Effector memory CD8-positive, alpha-beta T cell (primary cell): ENCODE measurements around the gene WWOX.

Experiments
- ATAC-seq: fragments of 150-1000 bp; cut with Tn5 transposase; replicated peaks from 2 replicates; pipeline ENCODE4 v1.10.0; 2021; ENCODE audit warnings: mild to moderate bottlenecking, moderate library complexity
- DNase-seq, 3 experiments: peaks; one replicate each; pipeline ENCODE4 v3.0.0; 2021
- H3K27ac Mint-ChIP-seq, 2 donors: one replicate each; pipeline ENCODE4 v1.8.0; 2022; ENCODE audit warnings: mild to moderate bottlenecking in 2 of 2, mixed read lengths in 2 of 2, moderate library complexity in 2 of 2
- H3K27me3 Mint-ChIP-seq, 2 donors: one replicate each; pipeline ENCODE4 v1.8.0; 2022; ENCODE audit warnings: mixed read lengths in 2 of 2
- H3K36me3 Mint-ChIP-seq: one replicate; pipeline ENCODE4 v1.8.0; 2022; ENCODE audit warnings: mild to moderate bottlenecking, moderate library complexity, mixed read lengths; ENCODE audit not compliant: insufficient read depth
- H3K4me1 Mint-ChIP-seq, 2 donors: one replicate each; pipeline ENCODE4 v1.8.0; 2022; ENCODE audit warnings: low read depth in 2 of 2, mixed read lengths in 2 of 2
- H3K4me3 Mint-ChIP-seq, 2 donors: one replicate each; pipeline ENCODE4 v1.8.0; 2022; ENCODE audit warnings: mild to moderate bottlenecking in 2 of 2, mixed read lengths in 2 of 2, moderate library complexity in 2 of 2
- H3K9me3 Mint-ChIP-seq, 2 donors: one replicate each; pipeline ENCODE4 v1.8.0; 2022; ENCODE audit warnings: mixed read lengths in 2 of 2

Gene WWOX

DNA sequence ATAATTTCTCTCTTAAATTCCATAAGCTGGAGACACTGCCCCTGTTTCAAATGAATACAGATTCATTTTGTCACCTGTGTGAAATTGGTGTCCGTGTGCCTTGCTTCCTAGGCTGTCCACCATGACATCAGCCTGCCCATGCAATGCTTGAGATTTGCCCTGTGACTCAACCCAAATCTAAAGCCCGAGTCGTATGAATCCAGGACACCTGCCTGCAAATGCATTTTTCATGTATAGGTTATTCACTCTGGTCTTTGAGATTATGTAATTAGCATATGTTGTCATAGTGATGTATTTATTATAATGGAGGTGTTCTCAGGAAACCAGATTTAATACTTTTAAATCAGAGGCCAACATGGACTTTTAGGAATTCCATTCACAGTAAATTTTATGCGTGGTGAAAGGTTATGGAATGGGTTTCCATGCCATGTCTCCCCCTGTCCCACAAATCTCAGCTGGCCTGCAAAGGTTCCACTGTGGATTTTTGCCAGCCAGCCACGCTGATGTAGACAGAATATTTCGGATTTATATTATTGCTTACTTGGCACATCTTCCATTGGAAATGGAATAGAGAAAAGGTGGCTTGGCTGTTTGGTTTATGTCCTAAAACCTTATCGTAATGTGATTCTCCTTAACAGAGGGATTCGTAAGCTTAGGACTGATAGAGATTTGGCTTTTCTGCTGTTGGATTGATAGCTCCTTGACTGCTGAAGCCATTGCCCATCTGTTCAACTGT is 551.1 kb downstream of the WWOX start:
- Mint-ChIP-seq H3K36me3 (no peaks in the 10 kb centered on the region), H3K4me3 (no peak overlapping the region), H3K27ac (no peak overlapping the region), H3K9me3 (no peaks in the 10 kb centered on the region), H3K4me1 (no peaks in the 10 kb centered on the region), H3K27me3 (no peaks in the 10 kb centered on the region)
- ATAC-seq (no peak), DNase-seq (no peak)

DNA sequence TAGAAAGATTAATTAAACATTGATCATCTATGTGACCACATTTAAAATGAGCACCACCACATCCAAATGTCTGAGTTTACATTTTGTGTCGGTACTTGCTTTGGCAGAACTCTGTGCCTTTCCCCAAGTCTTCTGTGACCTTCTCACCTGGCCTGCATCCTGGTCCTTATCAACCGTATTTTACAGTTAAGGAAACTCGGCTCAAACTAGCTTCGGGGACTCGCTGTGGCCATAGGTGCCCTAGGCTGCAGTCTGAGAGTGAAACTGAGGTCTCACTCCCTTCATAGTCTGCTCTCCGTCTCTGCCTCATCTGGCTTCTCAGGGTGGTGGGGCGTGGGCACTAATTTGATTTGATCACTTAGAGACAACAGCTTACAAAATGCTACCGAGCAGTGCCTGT is 555.5 kb downstream of the WWOX start:
- no peak for ATAC-seq
- H3K36me3 Mint-ChIP-seq: no peaks in the 10 kb centered on the region
- no peak for DNase-seq
- H3K4me3 Mint-ChIP-seq: no peak overlapping the region
- H3K27ac Mint-ChIP-seq: no peak overlapping the region
- no peaks in the 10 kb centered on the region for H3K27me3 Mint-ChIP-seq
- no peaks in the 10 kb centered on the region for H3K9me3 Mint-ChIP-seq
- peaks cover 0 to 3% of the 10 kb centered on the region in 2 donors for H3K4me1 Mint-ChIP-seq

DNA sequence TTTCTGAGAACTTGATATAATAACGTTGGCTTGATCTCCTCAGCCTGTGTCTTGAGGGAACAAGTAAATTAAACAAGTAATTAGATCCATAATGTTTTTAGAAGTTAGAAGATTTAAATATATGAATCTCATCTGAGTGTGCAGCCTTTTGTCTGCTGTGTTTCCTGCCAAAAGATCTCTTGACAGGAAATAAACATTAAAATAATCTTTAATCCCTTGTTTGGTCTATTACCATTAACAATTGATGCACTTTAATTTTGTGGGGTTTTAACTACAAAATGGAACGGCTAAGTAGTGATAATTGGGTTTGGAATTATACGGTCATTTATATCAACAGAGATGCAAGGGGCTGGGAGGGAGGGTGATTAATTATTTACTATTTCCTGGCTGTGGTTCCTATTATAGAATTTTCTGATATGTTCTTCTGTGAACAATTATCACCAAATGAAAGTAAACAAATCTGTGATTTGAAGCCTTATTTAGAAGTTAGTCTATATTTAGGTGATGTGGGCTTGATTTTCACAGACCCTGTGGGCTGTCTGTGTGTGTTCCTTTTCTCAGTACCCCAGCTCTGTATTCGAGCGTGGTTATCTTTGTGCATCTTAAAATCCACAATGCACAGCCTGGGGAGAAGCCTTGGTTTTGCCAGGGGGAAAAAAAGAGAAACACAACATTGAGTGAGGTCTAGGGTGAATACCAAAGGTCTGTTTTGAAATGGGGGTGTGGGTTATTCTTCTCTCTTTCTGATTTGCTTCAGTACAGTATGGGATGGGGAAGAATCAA is 556.1 kb downstream of the WWOX start:
- Mint-ChIP-seq H3K4me3 (no peak overlapping the region), H3K27ac (no peak overlapping the region), H3K9me3 (no peaks in the 10 kb centered on the region), H3K4me1 (peaks cover 0 to 3% of the 10 kb centered on the region in 2 donors), H3K27me3 (no peaks in the 10 kb centered on the region), H3K36me3 (no peaks in the 10 kb centered on the region)
- no peak for DNase-seq
- no peak for ATAC-seq

DNA sequence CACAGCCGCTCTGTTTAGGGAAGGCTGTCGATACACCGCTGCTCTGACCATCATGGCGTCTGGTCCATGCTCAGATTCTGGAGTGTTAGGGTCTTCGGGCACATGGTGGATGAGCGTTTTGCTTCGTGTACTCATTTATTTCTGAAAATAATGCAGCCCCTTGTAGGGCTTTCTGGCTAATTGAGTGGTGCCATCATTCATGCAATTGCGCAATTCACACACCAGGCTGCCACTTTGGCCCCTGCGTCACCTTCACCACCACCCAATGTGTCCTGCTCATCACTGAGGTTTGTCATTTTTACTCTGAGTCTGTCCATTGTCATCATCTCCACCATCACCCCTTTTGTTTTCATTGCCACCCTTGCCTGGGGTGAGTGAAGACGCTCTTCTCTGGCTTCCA is 557.4 kb downstream of the WWOX start:
- no peak overlapping the region for H3K27ac Mint-ChIP-seq
- H3K9me3 Mint-ChIP-seq: no peaks in the 10 kb centered on the region
- H3K4me3 Mint-ChIP-seq: no peak overlapping the region
- ATAC-seq (no peak), DNase-seq (no peak)
- peaks cover 0 to 3% of the 10 kb centered on the region in 2 donors for H3K4me1 Mint-ChIP-seq
- no peaks in the 10 kb centered on the region for H3K36me3 Mint-ChIP-seq
- H3K27me3 Mint-ChIP-seq: no peaks in the 10 kb centered on the region

DNA sequence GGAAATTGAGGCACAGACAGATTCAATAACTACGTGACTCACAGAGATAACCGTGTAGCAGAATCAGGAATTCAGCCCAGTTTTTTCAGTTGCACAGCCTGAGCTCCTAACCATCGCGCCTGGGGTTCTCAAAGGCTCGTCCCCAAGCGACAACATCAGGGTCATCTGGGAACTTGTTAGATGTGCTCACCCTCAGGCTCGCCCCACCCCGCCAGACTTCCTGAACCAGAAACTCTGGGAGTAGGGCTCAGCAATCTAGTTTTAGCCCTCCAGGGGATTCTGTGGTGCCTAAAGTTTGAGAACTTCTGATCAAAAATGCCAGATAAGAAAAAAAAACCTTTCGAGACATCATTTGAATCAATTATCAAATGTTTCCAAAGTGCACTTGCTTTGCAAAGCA is 559.8 kb downstream of the WWOX start:
- H3K9me3 Mint-ChIP-seq: no peaks in the 10 kb centered on the region
- ATAC-seq (no peak), DNase-seq (no peak)
- H3K4me3 Mint-ChIP-seq: no peak overlapping the region
- H3K27me3 Mint-ChIP-seq: no peaks in the 10 kb centered on the region
- no peaks in the 10 kb centered on the region for H3K36me3 Mint-ChIP-seq
- peaks cover 0 to 3% of the 10 kb centered on the region in 2 donors for H3K4me1 Mint-ChIP-seq
- H3K27ac Mint-ChIP-seq: no peak overlapping the region

DNA sequence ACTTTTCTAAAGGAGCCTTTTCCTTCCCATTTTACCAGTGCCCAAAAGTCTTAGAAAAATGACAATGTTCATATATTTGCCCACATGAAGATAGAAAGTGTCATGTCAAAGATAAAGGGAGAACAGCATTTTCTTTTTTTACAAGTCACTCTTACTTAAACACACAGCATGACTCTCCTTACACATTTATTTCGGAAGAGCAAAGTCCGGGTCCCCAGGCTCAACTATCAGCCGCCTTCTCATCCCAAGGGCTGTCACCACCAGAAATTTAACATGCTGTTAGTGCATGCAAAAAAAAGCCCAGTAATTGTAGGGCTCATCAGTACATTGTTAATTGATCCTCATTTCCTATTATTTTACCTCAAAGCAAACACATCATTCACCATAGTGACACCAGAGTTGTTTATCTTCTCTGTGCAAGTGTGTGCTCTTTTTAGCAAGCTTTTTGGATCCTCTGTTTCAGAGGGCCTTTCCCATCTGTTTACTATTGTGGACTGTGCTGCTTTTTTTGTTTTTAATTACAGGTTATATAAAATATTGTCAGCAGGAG is 560.3 kb downstream of the WWOX start:
- H3K27me3 Mint-ChIP-seq: no peaks in the 10 kb centered on the region
- peaks cover 0 to 3% of the 10 kb centered on the region in 2 donors for H3K4me1 Mint-ChIP-seq
- H3K27ac Mint-ChIP-seq: no peak overlapping the region
- ATAC-seq (no peak), DNase-seq (no peak)
- H3K4me3 Mint-ChIP-seq: no peak overlapping the region
- H3K36me3 Mint-ChIP-seq: no peaks in the 10 kb centered on the region
- no peaks in the 10 kb centered on the region for H3K9me3 Mint-ChIP-seq

DNA sequence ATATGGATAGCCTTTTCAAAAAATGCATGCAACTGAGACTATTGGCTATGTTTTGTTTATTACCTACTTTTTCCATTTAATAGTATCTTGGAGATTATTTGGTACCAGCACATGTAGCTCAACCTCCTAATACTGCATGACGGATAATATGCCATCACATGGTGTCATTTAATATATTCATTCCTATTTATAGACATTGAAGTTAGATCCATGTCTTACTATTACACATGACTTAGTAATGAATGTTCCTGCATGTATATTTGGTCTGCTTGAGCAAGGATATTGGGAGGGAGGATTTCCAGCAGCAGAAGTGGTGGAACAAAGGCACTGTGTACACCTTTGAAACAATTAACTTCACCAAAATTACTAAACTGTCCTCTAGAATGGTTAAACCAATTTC is 561.3 kb downstream of the WWOX start:
- ATAC-seq (no peak), DNase-seq (no peak)
- H3K27me3 Mint-ChIP-seq: no peaks in the 10 kb centered on the region
- no peak overlapping the region for H3K27ac Mint-ChIP-seq
- no peaks in the 10 kb centered on the region for H3K36me3 Mint-ChIP-seq
- H3K4me1 Mint-ChIP-seq: peaks cover 0 to 3% of the 10 kb centered on the region in 2 donors
- no peak overlapping the region for H3K4me3 Mint-ChIP-seq
- H3K9me3 Mint-ChIP-seq: no peaks in the 10 kb centered on the region

DNA sequence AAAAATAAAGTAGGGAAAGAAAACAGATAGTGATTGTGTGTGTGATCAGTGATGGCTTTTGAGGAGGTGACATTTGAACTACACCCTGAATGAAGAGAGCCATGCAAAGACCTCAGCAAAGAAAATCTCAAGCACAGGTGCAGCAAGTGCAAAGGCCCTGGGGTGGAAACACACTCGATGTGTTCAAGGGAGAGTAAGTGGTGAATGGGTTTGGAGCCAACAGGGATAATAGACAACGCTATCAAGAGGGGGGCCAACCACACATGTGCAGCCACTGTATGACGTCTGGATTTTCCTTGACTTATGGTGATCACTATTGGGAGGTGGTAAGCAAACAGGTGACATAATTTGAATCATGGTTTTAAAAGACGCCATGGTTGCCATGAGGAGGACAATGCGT is 564.2 kb downstream of the WWOX start:
- H3K36me3 Mint-ChIP-seq: no peaks in the 10 kb centered on the region
- H3K4me3 Mint-ChIP-seq: no peak overlapping the region

DNA sequence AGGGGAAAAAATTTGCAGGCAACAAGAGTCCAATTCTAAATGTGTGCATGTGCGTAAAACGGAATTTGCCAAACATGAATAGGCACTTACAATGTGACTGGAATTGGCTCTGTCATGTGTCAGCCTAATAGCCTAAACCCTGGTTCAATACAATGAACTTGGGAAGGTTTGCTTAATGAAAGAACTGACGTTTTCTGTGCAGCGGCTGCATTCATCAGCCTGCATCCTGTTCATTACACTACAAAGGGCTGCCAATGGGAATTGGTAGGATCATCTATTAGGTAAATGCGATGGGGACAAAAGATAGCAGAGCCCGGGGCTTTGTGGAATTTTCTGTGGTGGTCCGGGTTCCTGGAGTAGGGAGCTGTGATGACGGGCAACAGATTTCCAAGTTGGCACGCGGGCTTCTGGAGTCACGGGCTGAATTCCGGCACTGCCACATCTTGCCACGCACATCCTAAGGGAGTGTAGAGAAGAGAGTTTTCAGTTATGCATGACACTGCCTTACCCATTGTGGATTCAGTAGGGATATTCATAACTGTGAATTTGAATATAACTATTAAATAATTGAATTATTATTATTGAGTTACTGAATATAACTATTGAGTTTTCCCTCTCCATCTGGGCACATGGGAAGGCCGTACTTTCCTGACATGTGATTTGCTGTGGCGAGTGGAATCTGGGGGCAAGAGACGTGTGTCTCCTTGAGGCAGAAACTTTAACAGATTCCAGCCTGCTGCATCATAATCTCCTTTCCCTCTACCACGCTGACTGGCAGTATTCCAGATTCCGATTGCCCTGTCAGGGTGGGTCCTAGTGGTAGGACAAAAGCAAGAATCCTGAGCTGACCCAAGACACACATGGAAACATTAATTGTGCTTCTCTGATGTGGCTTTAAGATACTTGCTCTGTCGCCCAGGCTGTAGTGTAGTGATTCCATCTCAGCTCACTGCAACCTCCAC is 565.6 kb downstream of the WWOX start:
- H3K27me3 Mint-ChIP-seq: no peaks in the 10 kb centered on the region
- no peaks in the 10 kb centered on the region for H3K9me3 Mint-ChIP-seq
- H3K36me3 Mint-ChIP-seq: no peaks in the 10 kb centered on the region
- H3K27ac Mint-ChIP-seq: no peak overlapping the region
- ATAC-seq (no peak), DNase-seq (no peak)
- no peaks in the 10 kb centered on the region for H3K4me1 Mint-ChIP-seq
- H3K4me3 Mint-ChIP-seq: no peak overlapping the region

More for the DNA sequence above, 564.2 kb downstream of the WWOX start:
- H3K27me3 Mint-ChIP-seq: no peaks in the 10 kb centered on the region
- DNase-seq: no peak
- ATAC-seq: no peak
- H3K4me1 Mint-ChIP-seq: no peaks in the 10 kb centered on the region
- H3K9me3 Mint-ChIP-seq: no peaks in the 10 kb centered on the region
- no peak overlapping the region for H3K27ac Mint-ChIP-seq

DNA sequence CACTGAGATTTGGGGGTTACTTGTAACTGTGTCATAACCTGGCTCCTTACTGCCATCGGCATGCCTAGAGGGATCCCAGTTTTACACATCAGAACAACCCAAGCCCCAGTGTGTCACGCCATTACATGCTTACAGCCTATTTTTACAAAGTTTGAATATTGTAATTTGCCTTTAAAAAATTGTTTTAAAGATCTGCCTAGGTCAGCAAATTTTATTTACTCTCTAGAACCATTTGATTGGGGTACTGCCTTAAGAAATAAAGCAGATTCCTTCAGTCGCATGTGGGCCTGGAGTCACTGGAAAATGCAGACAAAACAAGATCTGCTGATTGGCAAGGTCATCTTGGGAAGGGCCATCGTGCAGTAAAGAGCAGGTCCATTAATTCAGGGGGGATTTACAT is 566.9 kb downstream of the WWOX start:
- H3K4me3 Mint-ChIP-seq: no peak overlapping the region
- H3K36me3 Mint-ChIP-seq: no peaks in the 10 kb centered on the region
- H3K27me3 Mint-ChIP-seq: no peaks in the 10 kb centered on the region
- no peaks in the 10 kb centered on the region for H3K9me3 Mint-ChIP-seq
- DNase-seq (no peak), ATAC-seq (no peak)
- no peaks in the 10 kb centered on the region for H3K4me1 Mint-ChIP-seq
- no peak overlapping the region for H3K27ac Mint-ChIP-seq

DNA sequence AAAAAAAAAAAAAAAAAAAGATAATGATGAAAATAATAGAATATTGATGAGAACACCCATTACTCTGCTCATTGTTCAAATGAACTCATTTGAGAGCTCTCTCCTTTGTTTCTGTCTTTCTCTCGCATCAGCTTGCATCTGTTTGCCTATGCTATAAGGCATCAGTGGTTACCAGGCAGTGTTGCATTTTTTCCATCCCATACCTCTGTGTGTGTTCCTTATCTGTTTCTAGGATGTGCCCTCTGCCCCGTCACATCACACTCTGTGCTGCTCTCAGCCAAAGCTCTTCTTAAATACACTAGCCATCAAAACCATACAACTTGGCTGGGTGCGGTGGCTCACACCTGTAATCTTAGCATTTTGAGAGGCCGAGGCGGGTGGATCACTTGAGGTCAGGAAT is 568.2 kb downstream of the WWOX start:
- ATAC-seq: no peak
- no peak overlapping the region for H3K27ac Mint-ChIP-seq
- H3K36me3 Mint-ChIP-seq: no peaks in the 10 kb centered on the region
- H3K27me3 Mint-ChIP-seq: no peaks in the 10 kb centered on the region
- no peak for DNase-seq
- H3K4me1 Mint-ChIP-seq: no peaks in the 10 kb centered on the region
- H3K9me3 Mint-ChIP-seq: no peaks in the 10 kb centered on the region
- H3K4me3 Mint-ChIP-seq: no peak overlapping the region

DNA sequence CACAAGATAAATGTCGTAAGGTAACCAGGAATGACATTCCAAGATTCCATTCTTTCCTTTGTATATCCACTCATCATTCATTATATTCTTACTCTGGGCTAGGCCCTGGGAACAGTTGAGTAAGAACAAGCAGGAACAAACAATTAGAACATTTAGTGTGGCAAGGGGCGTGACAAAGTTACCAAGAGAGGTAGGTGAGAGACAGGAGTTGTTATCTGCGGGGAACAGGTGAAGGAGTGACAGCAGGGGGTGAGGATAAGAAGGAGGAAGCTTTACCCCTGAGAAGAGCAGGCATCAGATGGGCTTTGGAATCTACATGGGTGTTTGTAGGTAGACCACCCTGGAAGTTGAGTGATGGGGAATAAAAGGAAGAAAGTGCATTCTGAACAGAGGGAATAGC is 568.9 kb downstream of the WWOX start:
- H3K4me3 Mint-ChIP-seq: no peak overlapping the region
- H3K27me3 Mint-ChIP-seq: no peaks in the 10 kb centered on the region
- H3K9me3 Mint-ChIP-seq: no peaks in the 10 kb centered on the region
- no peak overlapping the region for H3K27ac Mint-ChIP-seq
- H3K36me3 Mint-ChIP-seq: no peaks in the 10 kb centered on the region
- DNase-seq (no peak), ATAC-seq (no peak)
- no peaks in the 10 kb centered on the region for H3K4me1 Mint-ChIP-seq

DNA sequence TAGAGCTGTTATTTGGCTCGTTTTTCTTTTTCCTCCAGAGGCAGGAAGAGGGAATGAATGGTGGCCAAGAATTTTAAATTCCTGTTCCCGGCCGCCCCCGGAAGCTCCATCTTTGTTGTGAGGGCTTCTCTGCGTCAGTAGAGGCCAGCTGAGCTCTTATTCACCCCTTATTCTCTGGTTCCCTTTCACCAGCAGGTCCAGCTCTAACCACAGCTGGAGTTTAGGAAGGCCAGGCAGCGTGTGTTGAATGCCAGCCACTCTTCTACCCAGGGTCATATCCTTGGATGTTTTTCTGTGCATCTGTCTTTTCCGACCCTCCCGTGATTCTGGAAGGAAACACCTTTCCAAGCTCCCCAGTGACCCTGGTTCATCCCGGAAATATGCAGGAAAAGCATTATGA is 570.5 kb downstream of the WWOX start:
- H3K27me3 Mint-ChIP-seq: no peaks in the 10 kb centered on the region
- no peaks in the 10 kb centered on the region for H3K4me1 Mint-ChIP-seq
- ATAC-seq (no peak), DNase-seq (no peak)
- H3K9me3 Mint-ChIP-seq: no peaks in the 10 kb centered on the region
- H3K27ac Mint-ChIP-seq: no peak overlapping the region
- H3K36me3 Mint-ChIP-seq: no peaks in the 10 kb centered on the region
- no peak overlapping the region for H3K4me3 Mint-ChIP-seq
